Mesendoderm (in vitro differentiated cells): ENCODE data around the gene IRF2.

Experiments used
- DNase-seq: peaks from one replicate; pipeline ENCODE4 v3.0.0; 2013
- H2AK5ac ChIP-seq: 2 replicates; pipeline ENCODE4 v1.6.1; 2013; ENCODE audit warnings: low read length, inconsistent platforms
- H2BK120ac ChIP-seq: 2 replicates; pipeline ENCODE4 v1.6.1; 2013; ENCODE audit warnings: low read depth, mild to moderate bottlenecking, low read length, moderate library complexity, mixed read lengths
- H2BK15ac ChIP-seq: replicated peaks from 2 replicates; pipeline ENCODE4 v1.6.1; 2013; ENCODE audit warnings: low read depth, mild to moderate bottlenecking, moderate library complexity
- H2BK5ac ChIP-seq: 2 replicates; pipeline ENCODE4 v1.6.1; 2013; ENCODE audit warnings: low read length, inconsistent platforms
- H3K18ac ChIP-seq: 2 replicates; pipeline ENCODE4 v1.6.1; 2013; ENCODE audit warnings: mild to moderate bottlenecking, low read length, mixed read lengths
- H3K23ac ChIP-seq: one replicate; pipeline ENCODE4 v1.6.1; 2013; ENCODE audit warnings: low read length
- H3K27ac ChIP-seq: 2 replicates; pipeline ENCODE4 v1.5.1; 2013; ENCODE audit warnings: low read depth, mild to moderate bottlenecking, inconsistent platforms, low read length, moderate library complexity
- H3K27me3 ChIP-seq: 2 replicates; pipeline ENCODE4 v1.6.1; 2013; ENCODE audit warnings: low read length, control low read depth, mild to moderate bottlenecking, inconsistent platforms; ENCODE audit not compliant: insufficient read depth, poor library complexity
- H3K36me3 ChIP-seq: 2 replicates; pipeline ENCODE4 v1.6.1; 2013; ENCODE audit warnings: low read length, inconsistent platforms; ENCODE audit not compliant: control insufficient read depth, insufficient read depth
- H3K4ac ChIP-seq: one replicate; pipeline ENCODE4 v1.6.1; 2013; ENCODE audit warnings: low read depth, mild to moderate bottlenecking, low read length, moderate library complexity
- H3K4me1 ChIP-seq: 2 replicates; pipeline ENCODE4 v1.6.1; 2013; ENCODE audit warnings: low read depth, low read length, inconsistent platforms; ENCODE audit not compliant: control insufficient read depth
- H3K4me2 ChIP-seq: 2 replicates; pipeline ENCODE4 v1.6.1; 2013; ENCODE audit warnings: low read length
- H3K4me3 ChIP-seq: 2 replicates; pipeline ENCODE4 v1.5.1; 2013; ENCODE audit warnings: mild to moderate bottlenecking, low read length
- H3K56ac ChIP-seq: one replicate; pipeline ENCODE4 v1.6.1; 2013; ENCODE audit warnings: low read length
- H3K79me1 ChIP-seq: 2 replicates; pipeline ENCODE4 v1.6.1; 2013; ENCODE audit warnings: low read length, inconsistent platforms
- H3K79me2 ChIP-seq: 2 replicates; pipeline ENCODE4 v1.6.1; 2013; ENCODE audit warnings: mild to moderate bottlenecking, low read length; ENCODE audit not compliant: control insufficient read depth, insufficient read depth
- H3K9ac ChIP-seq: 2 replicates; pipeline ENCODE4 v1.6.1; 2013; ENCODE audit warnings: low read length, inconsistent platforms
- H4K5ac ChIP-seq: one replicate; pipeline ENCODE4 v1.6.1; 2013; ENCODE audit warnings: low read length
- H4K8ac ChIP-seq: one replicate; pipeline ENCODE4 v1.6.1; 2013; ENCODE audit warnings: low read depth, mild to moderate bottlenecking, control low read depth, low read length, moderate library complexity
- WGBS: extraction: QIAGEN DNeasy Blood & Tissue Kit; methylation state at CpG from one replicate; pipeline ENCODE4 v1.1.7; 2013; ENCODE audit warnings: low lambda C conversion rate, missing lambda C conversion rate; ENCODE audit not compliant: insufficient coverage; ENCODE audit errors: extremely low coverage; 5-methylcytosine and 5-hydroxymethylcytosine counted together

The IRF2 gene

DNA sequence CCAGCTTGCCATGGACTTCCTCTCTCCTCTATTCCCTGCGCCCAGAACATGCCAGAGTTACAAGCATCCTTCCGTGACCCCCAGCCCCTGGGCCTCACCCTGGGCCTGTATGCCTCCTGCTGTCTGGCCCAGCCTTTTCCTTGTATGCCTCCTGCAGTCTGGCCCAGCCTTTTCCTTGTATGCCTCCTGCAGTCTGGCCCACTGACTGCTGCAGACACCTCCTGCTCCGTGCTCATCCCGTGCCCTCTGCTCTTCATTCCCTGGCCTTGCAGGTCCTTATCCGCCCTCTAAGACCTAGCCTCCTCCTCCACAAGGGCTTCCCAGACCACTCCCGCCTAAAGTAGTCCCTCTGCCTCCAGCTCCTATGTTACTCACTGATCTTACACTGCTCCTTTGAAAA is 44.2 kb downstream of the IRF2 start:
- Histone ChIP-seq H2BK5ac (no peak overlapping the region), H2AK5ac (no peak overlapping the region), H3K4ac (no peak overlapping the region), H3K4me2 (no peak overlapping the region), H2BK15ac (no peak overlapping the region), H3K56ac (no peak overlapping the region), H3K9ac (no peak overlapping the region), H3K27ac (no peak overlapping the region), H2BK120ac (no peak overlapping the region), H3K18ac (no peak overlapping the region), H3K36me3 (no peaks in the 10 kb centered on the region), H3K23ac (no peak overlapping the region), H3K79me1 (peaks cover 2% of the 10 kb centered on the region), H3K4me3 (no peak overlapping the region), H3K79me2 (no peaks in the 10 kb centered on the region), H4K8ac (no peak overlapping the region), H3K4me1 (no peaks in the 10 kb centered on the region), H3K27me3 (no peaks in the 10 kb centered on the region), H4K5ac (no peak overlapping the region)
- DNase-seq, result peak; percentile 33
- no CpG with 5 or more reads among the region's 6 CpGs for WGBS

DNA sequence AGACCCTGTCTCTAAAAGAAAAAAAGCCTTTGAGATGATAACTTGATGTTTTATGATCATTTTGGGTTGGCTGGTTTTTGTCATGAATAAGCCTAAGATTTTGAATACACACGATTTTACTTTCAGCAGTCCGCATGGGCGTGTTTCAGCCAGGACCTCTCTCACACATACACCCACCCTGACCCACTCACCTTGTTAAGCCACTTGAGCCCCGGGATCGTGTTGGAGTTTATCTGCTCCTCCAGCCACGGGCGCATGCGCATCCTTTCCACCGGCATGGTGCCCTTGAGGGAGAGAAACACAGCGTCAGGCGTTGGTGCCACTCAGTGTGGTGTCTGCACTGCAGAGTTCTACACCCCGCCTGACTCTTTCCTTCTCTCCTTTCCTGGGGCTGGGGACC is 45.6 kb downstream of the IRF2 start:
- Histone ChIP-seq H3K27me3 (no peaks in the 10 kb centered on the region), H3K4ac (no peak overlapping the region), H3K4me2 (no peak overlapping the region), H3K27ac (no peak overlapping the region), H3K9ac (no peak overlapping the region), H2BK5ac (no peak overlapping the region), H3K23ac (no peak overlapping the region), H4K8ac (no peak overlapping the region), H2BK120ac (no peak overlapping the region), H2AK5ac (no peak overlapping the region), H3K18ac (no peak overlapping the region), H3K36me3 (no peaks in the 10 kb centered on the region), H3K79me1 (peaks cover 2% of the 10 kb centered on the region), H3K4me3 (no peak overlapping the region), H2BK15ac (no peak overlapping the region), H3K79me2 (no peaks in the 10 kb centered on the region), H3K4me1 (no peaks in the 10 kb centered on the region), H4K5ac (no peak overlapping the region), H3K56ac (no peak overlapping the region)
- DNase-seq, result no peak
- WGBS, result no CpG with 5 or more reads among the region's 12 CpGs

DNA sequence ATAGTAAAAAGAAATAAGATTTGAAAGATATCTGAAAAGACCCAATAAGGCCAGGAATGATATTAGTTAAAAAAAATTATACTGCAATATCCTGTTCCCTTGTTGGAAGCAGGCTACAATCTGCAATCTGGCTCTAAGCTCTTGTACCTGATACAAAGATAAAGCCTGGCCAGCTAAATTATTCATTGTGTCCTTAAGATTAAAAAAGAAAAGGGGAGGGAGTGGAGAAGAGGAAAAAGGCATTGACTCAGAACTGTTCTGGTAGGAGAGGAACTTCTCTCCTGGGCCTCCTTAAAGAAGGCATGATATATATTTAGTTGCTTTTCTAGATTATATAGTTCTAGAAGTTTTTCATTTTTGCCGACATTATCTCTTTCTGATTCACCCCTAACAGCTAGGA is 46.7 kb downstream of the IRF2 start:
- peaks cover 4% of the 10 kb centered on the region for H3K79me1 ChIP-seq
- H3K23ac ChIP-seq, result no peak overlapping the region
- no peak overlapping the region for H3K9ac ChIP-seq
- H2AK5ac ChIP-seq, result no peak overlapping the region
- H3K79me2 ChIP-seq, result no peaks in the 10 kb centered on the region
- H3K4me2 ChIP-seq, result no peak overlapping the region
- WGBS, result no CpG with 5 or more reads among the region's 1 CpG
- no peak overlapping the region for H2BK120ac ChIP-seq
- H3K27me3 ChIP-seq, result no peaks in the 10 kb centered on the region
- no peak overlapping the region for H3K4ac ChIP-seq
- no peak overlapping the region for H3K27ac ChIP-seq
- no peak overlapping the region for H2BK15ac ChIP-seq
- no peak overlapping the region for H4K5ac ChIP-seq
- DNase-seq, result no peak
- H3K36me3 ChIP-seq, result no peaks in the 10 kb centered on the region
- H3K18ac ChIP-seq, result no peak overlapping the region
- H4K8ac ChIP-seq, result no peak overlapping the region
- H3K4me3 ChIP-seq, result no peak overlapping the region
- no peak overlapping the region for H2BK5ac ChIP-seq
- H3K56ac ChIP-seq, result no peak overlapping the region
- no peaks in the 10 kb centered on the region for H3K4me1 ChIP-seq

DNA sequence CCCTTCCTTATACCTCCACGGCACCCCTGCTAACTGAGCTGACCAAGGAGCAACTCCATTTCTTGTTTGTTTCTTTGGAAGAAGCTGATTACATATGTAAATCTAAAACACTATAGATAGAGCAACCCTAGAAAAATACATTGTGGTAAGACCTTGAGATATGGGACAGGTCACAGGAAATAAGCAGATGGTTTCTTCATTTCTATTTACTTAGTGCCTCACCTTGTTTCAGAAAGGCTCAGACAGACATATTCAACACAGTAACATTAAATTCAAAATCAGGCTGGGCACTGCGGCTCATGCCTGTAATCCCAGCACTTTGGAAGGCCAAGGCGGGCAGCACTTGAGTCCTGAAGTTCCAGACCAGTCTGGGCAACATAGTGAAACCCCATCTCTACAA is 47.3 kb downstream of the IRF2 start:
- Histone ChIP-seq H3K79me1 (peaks cover 4% of the 10 kb centered on the region), H3K18ac (no peak overlapping the region), H4K8ac (no peak overlapping the region), H3K4ac (no peak overlapping the region), H3K36me3 (no peaks in the 10 kb centered on the region), H2BK120ac (no peak overlapping the region), H3K9ac (no peak overlapping the region), H3K27ac (no peak overlapping the region), H3K4me2 (no peak overlapping the region), H3K79me2 (no peaks in the 10 kb centered on the region), H2BK15ac (no peak overlapping the region), H3K4me3 (no peak overlapping the region), H3K4me1 (no peaks in the 10 kb centered on the region), H3K56ac (no peak overlapping the region), H2AK5ac (no peak overlapping the region), H3K23ac (no peak overlapping the region), H3K27me3 (no peaks in the 10 kb centered on the region), H4K5ac (no peak overlapping the region), H2BK5ac (no peak overlapping the region)
- no peak for DNase-seq
- no CpG with 5 or more reads among the region's 3 CpGs for WGBS

DNA sequence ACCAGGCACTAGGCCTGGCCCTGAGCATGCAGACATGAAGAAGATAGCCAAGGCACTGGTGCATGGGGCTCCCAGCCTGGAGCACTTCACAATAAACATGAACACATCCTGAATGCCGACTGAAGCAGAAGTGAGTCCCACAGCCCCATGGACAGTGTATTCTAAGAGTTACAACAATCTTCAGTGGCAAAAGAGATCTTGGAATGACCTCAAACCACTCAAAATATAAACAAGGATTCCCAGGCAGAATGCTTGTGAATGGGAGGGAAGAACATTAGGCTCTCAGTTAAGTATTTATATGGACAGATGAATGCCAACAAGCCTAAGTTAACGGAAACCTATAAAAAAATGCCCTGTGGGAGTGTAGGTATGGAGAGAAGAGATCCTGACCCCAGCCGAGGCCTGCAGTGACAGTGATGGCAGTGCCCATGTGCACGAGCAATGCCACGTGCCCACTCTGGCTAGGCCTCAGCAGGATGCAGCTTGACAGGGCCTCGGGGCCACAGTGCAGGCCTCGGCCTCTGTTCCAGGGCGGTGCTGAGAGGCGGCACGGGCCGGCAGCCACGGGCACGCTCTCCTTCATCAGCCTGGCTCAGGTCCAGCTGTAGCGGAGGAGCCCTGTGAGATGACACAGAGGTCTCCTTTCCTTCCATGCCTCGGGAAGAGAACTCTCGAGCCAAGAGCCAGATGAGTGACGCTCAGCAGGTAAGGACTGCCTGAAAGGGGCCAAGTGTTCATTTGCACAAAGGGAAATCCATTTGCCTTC is 49.2 kb downstream of the IRF2 start:
- no peak overlapping the region for H3K9ac ChIP-seq
- H3K56ac ChIP-seq, result no peak overlapping the region
- no peak overlapping the region for H2BK5ac ChIP-seq
- no peak overlapping the region for H4K5ac ChIP-seq
- H3K4me2 ChIP-seq, result no peak overlapping the region
- no peaks in the 10 kb centered on the region for H3K4me1 ChIP-seq
- H2BK15ac ChIP-seq, result no peak overlapping the region
- no peak overlapping the region for H3K18ac ChIP-seq
- no peaks in the 10 kb centered on the region for H3K27me3 ChIP-seq
- no peak overlapping the region for H2AK5ac ChIP-seq
- H3K4ac ChIP-seq, result no peak overlapping the region
- no peak overlapping the region for H2BK120ac ChIP-seq
- no peaks in the 10 kb centered on the region for H3K79me2 ChIP-seq
- no CpG with 5 or more reads among the region's 17 CpGs for WGBS
- peaks cover 2% of the 10 kb centered on the region for H3K79me1 ChIP-seq
- no peak for DNase-seq
- no peak overlapping the region for H4K8ac ChIP-seq
- no peak overlapping the region for H3K4me3 ChIP-seq
- no peak overlapping the region for H3K27ac ChIP-seq
- no peak overlapping the region for H3K23ac ChIP-seq
- H3K36me3 ChIP-seq, result no peaks in the 10 kb centered on the region

DNA sequence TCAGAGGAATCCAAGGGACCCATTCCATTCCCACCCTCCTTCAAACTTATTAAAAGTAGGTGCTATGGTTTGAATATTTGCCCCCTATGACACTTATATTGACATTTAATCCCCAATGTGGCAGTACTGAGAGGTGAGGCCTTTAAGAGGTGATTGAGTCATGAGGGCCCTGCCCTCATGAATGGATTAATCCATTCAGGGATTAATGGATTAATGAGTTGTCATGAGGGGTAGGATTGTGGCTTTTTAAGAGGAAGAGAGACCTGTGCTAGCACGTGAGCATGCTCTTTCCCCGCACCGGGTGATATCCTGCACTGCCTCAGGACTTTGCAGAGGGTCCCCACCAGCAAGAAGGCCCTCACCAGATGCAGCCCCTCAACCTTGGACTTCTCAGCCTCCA is 50.1 kb downstream of the IRF2 start:
- H3K4ac ChIP-seq, result no peak overlapping the region
- H3K36me3 ChIP-seq, result no peaks in the 10 kb centered on the region
- no peaks in the 10 kb centered on the region for H3K27me3 ChIP-seq

More for the DNA sequence above, 50.1 kb downstream of the IRF2 start:
- Histone ChIP-seq H3K27ac (no peak overlapping the region), H3K79me1 (peaks cover 2% of the 10 kb centered on the region), H4K8ac (no peak overlapping the region), H3K4me3 (no peak overlapping the region), H3K18ac (no peak overlapping the region), H3K4me2 (no peak overlapping the region), H4K5ac (no peak overlapping the region), H2BK120ac (no peak overlapping the region), H2BK5ac (no peak overlapping the region), H3K9ac (no peak overlapping the region), H3K23ac (no peak overlapping the region), H2AK5ac (no peak overlapping the region), H3K4me1 (no peaks in the 10 kb centered on the region), H2BK15ac (no peak overlapping the region), H3K56ac (no peak overlapping the region), H3K79me2 (no peaks in the 10 kb centered on the region)
- no CpG with 5 or more reads among the region's 3 CpGs for WGBS
- DNase-seq, result no peak
